Ishikawa (cell line): Measurements from ENCODE around the gene CTNNA1.

ENCODE experiments used
- CEBPB ChIP-seq: IDR thresholded peaks from 2 replicates; pipeline ENCODE4 v1.6.1; 2012
- CREB1 ChIP-seq: IDR thresholded peaks from 2 replicates; pipeline ENCODE4 v1.6.1; 2012; ENCODE audit warnings: low read depth
- EGR1 ChIP-seq: IDR thresholded peaks from 2 replicates; pipeline ENCODE4 v1.6.1; 2012
- EP300 ChIP-seq: IDR thresholded peaks from 2 replicates; pipeline ENCODE4 v1.6.1; 2012; ENCODE audit warnings: borderline replicate concordance
- FOXM1 ChIP-seq: IDR thresholded peaks from 2 replicates; pipeline ENCODE4 v1.6.1; 2012; ENCODE audit warnings: low read depth, borderline replicate concordance
- NFIC ChIP-seq: IDR thresholded peaks from 2 replicates; pipeline ENCODE4 v1.6.1; 2012
- RAD21 ChIP-seq: IDR thresholded peaks from 2 replicates; pipeline ENCODE4 v1.6.1; 2012; ENCODE audit warnings: low read depth
- TAF1 ChIP-seq: IDR thresholded peaks from 2 replicates; pipeline ENCODE4 v1.6.1; 2012; ENCODE audit warnings: low read depth, mild to moderate bottlenecking
- TCF12 ChIP-seq: IDR thresholded peaks from 2 replicates; pipeline ENCODE4 v1.6.1; 2012; ENCODE audit warnings: low read depth
- TEAD4 ChIP-seq: IDR thresholded peaks from 2 replicates; pipeline ENCODE4 v1.6.1; 2012
- USF1 ChIP-seq: IDR thresholded peaks from 2 replicates; pipeline ENCODE4 v1.6.1; 2012
- YY1 ChIP-seq: IDR thresholded peaks from 2 replicates; pipeline ENCODE4 v1.6.1; 2012; ENCODE audit warnings: low read depth
- ZBTB7A ChIP-seq: IDR thresholded peaks from 2 replicates; pipeline ENCODE4 v1.6.1; 2012; ENCODE audit warnings: low read depth
- TF ChIP-seq, protein P1 (sequence below): IDR thresholded peaks from 2 replicates; pipeline ENCODE4 v1.6.1; 2012; ENCODE audit warnings: low read depth, mild to moderate bottlenecking
- TF ChIP-seq, protein P2 (sequence below): IDR thresholded peaks from 2 replicates; pipeline ENCODE4 v1.6.1; 2012

CTNNA1 gene

DNA sequence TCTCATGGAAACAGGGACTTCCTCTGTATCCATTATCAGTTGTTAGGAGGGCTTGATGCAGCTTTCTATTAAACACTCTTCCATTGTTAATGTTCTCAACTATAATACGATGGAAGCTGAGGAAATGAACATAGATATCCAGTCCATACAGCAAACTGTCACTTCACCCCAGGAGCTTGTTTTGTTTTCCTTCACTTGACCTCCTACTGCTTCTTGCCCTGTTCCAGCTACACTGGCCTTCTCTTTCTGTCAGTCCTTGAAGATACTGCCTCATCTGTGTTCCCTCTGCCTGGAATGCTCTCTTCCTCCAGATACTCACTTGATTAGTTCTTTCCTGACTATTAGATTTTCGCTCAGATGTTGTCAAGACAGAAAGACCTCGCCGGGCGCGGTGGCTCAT lies 17.1 kb downstream of the CTNNA1 start:
- TF ChIP-seq, protein P1, sequence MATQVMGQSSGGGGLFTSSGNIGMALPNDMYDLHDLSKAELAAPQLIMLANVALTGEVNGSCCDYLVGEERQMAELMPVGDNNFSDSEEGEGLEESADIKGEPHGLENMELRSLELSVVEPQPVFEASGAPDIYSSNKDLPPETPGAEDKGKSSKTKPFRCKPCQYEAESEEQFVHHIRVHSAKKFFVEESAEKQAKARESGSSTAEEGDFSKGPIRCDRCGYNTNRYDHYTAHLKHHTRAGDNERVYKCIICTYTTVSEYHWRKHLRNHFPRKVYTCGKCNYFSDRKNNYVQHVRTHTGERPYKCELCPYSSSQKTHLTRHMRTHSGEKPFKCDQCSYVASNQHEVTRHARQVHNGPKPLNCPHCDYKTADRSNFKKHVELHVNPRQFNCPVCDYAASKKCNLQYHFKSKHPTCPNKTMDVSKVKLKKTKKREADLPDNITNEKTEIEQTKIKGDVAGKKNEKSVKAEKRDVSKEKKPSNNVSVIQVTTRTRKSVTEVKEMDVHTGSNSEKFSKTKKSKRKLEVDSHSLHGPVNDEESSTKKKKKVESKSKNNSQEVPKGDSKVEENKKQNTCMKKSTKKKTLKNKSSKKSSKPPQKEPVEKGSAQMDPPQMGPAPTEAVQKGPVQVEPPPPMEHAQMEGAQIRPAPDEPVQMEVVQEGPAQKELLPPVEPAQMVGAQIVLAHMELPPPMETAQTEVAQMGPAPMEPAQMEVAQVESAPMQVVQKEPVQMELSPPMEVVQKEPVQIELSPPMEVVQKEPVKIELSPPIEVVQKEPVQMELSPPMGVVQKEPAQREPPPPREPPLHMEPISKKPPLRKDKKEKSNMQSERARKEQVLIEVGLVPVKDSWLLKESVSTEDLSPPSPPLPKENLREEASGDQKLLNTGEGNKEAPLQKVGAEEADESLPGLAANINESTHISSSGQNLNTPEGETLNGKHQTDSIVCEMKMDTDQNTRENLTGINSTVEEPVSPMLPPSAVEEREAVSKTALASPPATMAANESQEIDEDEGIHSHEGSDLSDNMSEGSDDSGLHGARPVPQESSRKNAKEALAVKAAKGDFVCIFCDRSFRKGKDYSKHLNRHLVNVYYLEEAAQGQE, result no peak
- TF ChIP-seq RAD21 (no peak), TCF12 (no peak), TEAD4 (no peak), CREB1 (no peak), TAF1 (no peak), YY1 (no peak), USF1 (no peak), FOXM1 (no peak), EGR1 (no peak)

- TF ChIP-seq RAD21, result no peak
These were observed 17.8 kb downstream of the CTNNA1 start for GRCh38 chr5:138770977-138771376.

GRCh38 chr5:138772986-138773594 lies 19.9 kb downstream of the CTNNA1 start:
- no peak for TF ChIP-seq EP300
- TF ChIP-seq FOXM1, result no peak
- no peak for TF ChIP-seq NFIC
- TF ChIP-seq TAF1, result no peak
- no peak for TF ChIP-seq EGR1
- TF ChIP-seq CREB1, result no peak
- TF ChIP-seq, protein P2, sequence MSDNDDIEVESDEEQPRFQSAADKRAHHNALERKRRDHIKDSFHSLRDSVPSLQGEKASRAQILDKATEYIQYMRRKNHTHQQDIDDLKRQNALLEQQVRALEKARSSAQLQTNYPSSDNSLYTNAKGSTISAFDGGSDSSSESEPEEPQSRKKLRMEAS, result no peak
- TF ChIP-seq CEBPB, result no peak
- TF ChIP-seq USF1, result no peak
- TF ChIP-seq YY1, result no peak
- no peak for TF ChIP-seq TCF12
- TF ChIP-seq RAD21, result no peak
- TF ChIP-seq, protein P1, result no peak
- no peak for TF ChIP-seq TEAD4
- no peak for TF ChIP-seq ZBTB7A

GRCh38 chr5:138775034-138775433 lies 21.8 kb downstream of the CTNNA1 start:
- TF ChIP-seq FOXM1 (no peak), YY1 (no peak), TAF1 (no peak), ZBTB7A (no peak), TCF12 (no peak), TEAD4 (no peak), RAD21 (no peak), EP300 (no peak), NFIC (no peak), CEBPB (no peak), USF1 (no peak), CREB1 (no peak), EGR1 (no peak)
- TF ChIP-seq, protein P2, result no peak
- TF ChIP-seq, protein P1, result no peak
